Glutamatergic neuron (in vitro differentiated cells): Measurements from ENCODE around the gene SHTN1. TPM values are rescaled to one million over a fixed set of nuclear protein-coding genes. Genes with fewer than 3 reads are reported as not detected.

Experiments
- total RNA-seq: library from RNA; stranded (reverse); fragmentation: NEBNext Ultra II Directional; extraction: Animal tissue kit (Norgen Biotek cat#: 25700); gene quantifications from one replicate; pipeline ENCODE4 v1.2.1, GENCODE V29; 2021; ENCODE audit not compliant: unreplicated experiment

Gene SHTN1
- total RNA-seq, 1 donor from 2014 or later, result 54.8 TPM

Other genes starting within 250 kb of the SHTN1 start
- gene ENO4, start 155.7 kb downstream of the SHTN1 start, total RNA-seq, result 1.3 TPM
- 0.27 TPM for gene VAX1, start 133.1 kb upstream of the SHTN1 start, total RNA-seq
- not detected for gene KCNK18, start 192.3 kb upstream of the SHTN1 start, total RNA-seq
- 12.0 TPM for gene SLC18A2, start 235.9 kb upstream of the SHTN1 start, total RNA-seq